Measurements from ENCODE around the gene SCAMP4. TPM values are rescaled to one million over a fixed set of nuclear protein-coding genes. Genes with fewer than 3 reads are reported as not detected.
A peak's percentile ranks its signal among the peaks of the same experiment; 100 is the strongest.

SCAMP4 gene
- total and polyA plus RNA-seq, 12 donors: 13.5 to 192 (median 60.3) TPM

- 71 to 87% (median 77%) methylated on average over 16 of the region's 16 CpGs for WGBS, 4 donors
- no peaks in the 10 kb centered on the region for H3K27me3 ChIP-seq
- peak overlapping the region in 4 of 5 donors; percentile 39 to 86 (median 56) for H3K27ac ChIP-seq
- no peak for TF ChIP-seq POLR2A (IDR thresholded peaks at IDR 0.05)
- TF ChIP-seq, protein P1, sequence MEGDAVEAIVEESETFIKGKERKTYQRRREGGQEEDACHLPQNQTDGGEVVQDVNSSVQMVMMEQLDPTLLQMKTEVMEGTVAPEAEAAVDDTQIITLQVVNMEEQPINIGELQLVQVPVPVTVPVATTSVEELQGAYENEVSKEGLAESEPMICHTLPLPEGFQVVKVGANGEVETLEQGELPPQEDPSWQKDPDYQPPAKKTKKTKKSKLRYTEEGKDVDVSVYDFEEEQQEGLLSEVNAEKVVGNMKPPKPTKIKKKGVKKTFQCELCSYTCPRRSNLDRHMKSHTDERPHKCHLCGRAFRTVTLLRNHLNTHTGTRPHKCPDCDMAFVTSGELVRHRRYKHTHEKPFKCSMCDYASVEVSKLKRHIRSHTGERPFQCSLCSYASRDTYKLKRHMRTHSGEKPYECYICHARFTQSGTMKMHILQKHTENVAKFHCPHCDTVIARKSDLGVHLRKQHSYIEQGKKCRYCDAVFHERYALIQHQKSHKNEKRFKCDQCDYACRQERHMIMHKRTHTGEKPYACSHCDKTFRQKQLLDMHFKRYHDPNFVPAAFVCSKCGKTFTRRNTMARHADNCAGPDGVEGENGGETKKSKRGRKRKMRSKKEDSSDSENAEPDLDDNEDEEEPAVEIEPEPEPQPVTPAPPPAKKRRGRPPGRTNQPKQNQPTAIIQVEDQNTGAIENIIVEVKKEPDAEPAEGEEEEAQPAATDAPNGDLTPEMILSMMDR (IDR thresholded peaks at IDR 0.05): no peak
- intact Hi-C loops (cut with DNase I): no loop called here
- peaks cover 0 to 18% of the 10 kb centered on the region in 2 donors for H3K4me1 ChIP-seq (replicated peaks in 1 of 2)
- peak in 6 of 7 donors; percentile 49 to 78 (median 69) for DNase-seq
- no peaks in the 10 kb centered on the region for H3K9me3 ChIP-seq (replicated peaks in 1 of 3)
- H3K36me3 ChIP-seq (replicated peaks in 1 of 2): no peaks in the 10 kb centered on the region
- H3K4me3 ChIP-seq: no peak overlapping the region
Measured at GRCh38 chr19:1901940-1902404, 3.2 kb upstream of the SCAMP4 start.

DNA sequence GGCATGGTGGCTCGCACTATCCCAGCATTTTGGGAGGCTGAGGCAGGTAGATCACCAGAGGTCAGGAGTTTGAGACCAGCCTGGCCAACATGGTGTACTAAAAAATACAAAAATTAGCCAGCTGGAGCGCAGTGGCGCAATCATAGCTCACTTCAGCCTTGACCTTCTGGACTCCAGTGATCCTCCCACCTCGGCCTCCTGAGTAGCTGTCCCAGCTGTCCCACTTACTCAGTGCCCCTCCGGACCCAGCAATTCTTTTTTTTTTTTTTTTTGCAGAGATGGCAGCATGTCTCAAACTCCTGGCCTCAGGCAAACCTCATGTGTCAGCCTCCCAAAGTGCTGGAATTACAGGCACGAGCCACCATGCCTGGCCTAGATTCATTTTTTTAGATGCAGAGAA is 2.3 kb upstream of the SCAMP4 start:
- TF ChIP-seq, protein P1 (IDR thresholded peaks at IDR 0.05): no peak
- TF ChIP-seq POLR2A (IDR thresholded peaks at IDR 0.05): no peak
- Histone ChIP-seq H3K4me1 (replicated peaks in 1 of 2) (peaks cover 6 to 18% of the 10 kb centered on the region in 2 donors), H3K27ac (peak overlapping the region in 1 of 5 donors; percentile 8), H3K9me3 (replicated peaks in 1 of 3) (no peaks in the 10 kb centered on the region), H3K36me3 (replicated peaks in 1 of 2) (no peaks in the 10 kb centered on the region), H3K27me3 (no peaks in the 10 kb centered on the region), H3K4me3 (no peak overlapping the region)
- no peak for DNase-seq
- 57 to 69% (median 62%) methylated on average over 6 of the region's 6 CpGs for WGBS, 4 donors
- intact Hi-C loops (cut with DNase I): no loop called here

DNA sequence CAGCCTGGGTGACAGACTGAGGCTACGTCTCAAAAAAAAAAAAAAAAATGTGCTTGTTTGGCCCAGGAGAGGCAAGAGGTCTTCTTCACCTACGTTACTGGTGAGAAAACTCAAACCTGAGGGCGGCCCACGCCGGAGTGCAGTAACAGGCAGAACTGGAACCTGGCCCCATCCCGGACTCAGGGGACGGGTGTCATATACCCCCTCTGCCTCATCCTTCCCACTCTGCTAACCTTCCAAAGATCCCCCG is 414 bp upstream of the SCAMP4 start:
- Histone ChIP-seq H3K9me3 (replicated peaks in 1 of 3) (no peaks in the 10 kb centered on the region), H3K4me1 (replicated peaks in 1 of 2) (peaks cover 6 to 25% of the 10 kb centered on the region in 2 donors), H3K36me3 (replicated peaks in 1 of 2) (no peaks in the 10 kb centered on the region), H3K27ac (peak overlapping the region in 3 of 5 donors; percentile 13 to 89 (median 86)), H3K4me3 (peak overlapping the region in 1 of 4 donors; percentile 14), H3K27me3 (no peaks in the 10 kb centered on the region)
- DNase-seq: no peak
- 36 to 44% (median 42%) methylated on average over 7 to 8 of the region's 8 CpGs for WGBS, 4 donors
- intact Hi-C loops (cut with DNase I): no loop called here
- TF ChIP-seq, protein P1 (IDR thresholded peaks at IDR 0.05): no peak
- no peak for TF ChIP-seq POLR2A (IDR thresholded peaks at IDR 0.05)

DNA sequence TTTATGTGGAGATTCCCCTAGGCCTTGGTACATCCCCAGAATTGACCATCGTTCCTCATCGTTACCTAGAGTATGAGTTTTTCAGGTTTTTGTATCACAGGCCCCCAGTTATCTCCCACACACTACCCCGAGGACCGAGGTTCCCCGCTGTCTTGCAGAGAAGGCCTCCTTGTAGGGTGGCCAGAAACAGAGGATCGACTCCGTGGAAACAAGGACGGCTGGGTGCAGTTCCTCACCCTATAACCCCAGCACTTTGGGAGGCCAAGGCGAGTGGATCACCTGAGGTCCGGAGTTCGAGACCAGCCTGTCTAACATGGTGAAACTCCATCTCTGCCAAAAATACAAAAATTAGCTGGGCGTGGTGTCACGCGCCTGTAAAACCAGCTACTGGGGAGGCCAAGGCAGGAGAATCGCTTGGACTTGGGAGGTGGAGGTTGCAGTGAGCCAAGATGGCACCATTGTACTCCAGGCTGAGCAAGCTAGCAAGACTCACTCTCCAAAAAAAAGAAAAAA is 720 bp downstream of the SCAMP4 start:
- WGBS, 4 donors: 63 to 74% (median 69%) methylated on average over 15 of the region's 15 CpGs
- no peak for DNase-seq
- no peak for TF ChIP-seq POLR2A (IDR thresholded peaks at IDR 0.05)
- TF ChIP-seq, protein P1 (IDR thresholded peaks at IDR 0.05): no peak
- H3K4me1 ChIP-seq (replicated peaks in 1 of 2): peaks cover 6 to 25% of the 10 kb centered on the region in 2 donors
- H3K27me3 ChIP-seq: no peaks in the 10 kb centered on the region
- H3K36me3 ChIP-seq (replicated peaks in 1 of 2): no peaks in the 10 kb centered on the region
- no peaks in the 10 kb centered on the region for H3K9me3 ChIP-seq (replicated peaks in 1 of 3)
- peak overlapping the region; percentile 30 to 89 (median 78) for H3K27ac ChIP-seq
- intact Hi-C loops (cut with DNase I): no loop called here
- peak overlapping the region in 2 of 4 donors; percentile 23 to 83 for H3K4me3 ChIP-seq

Data from adrenal gland (tissue), 12 donors.